Uterus (tissue), 2 donors: Measurements from ENCODE around the gene FXYD6.

Experiments used
- CTCF ChIP-seq, 4 experiments: fragments of 200-600 bp in 2 of 4; fragments of 450-650 bp in 2 of 4; sonication (generic) in 2 of 4; IDR thresholded peaks; one replicate each; pipeline ENCODE4 v1.5.1; 2016 to 2019; ENCODE audit warnings: antibody characterized with exemption in 4 of 4, mild to moderate bottlenecking in 2 of 4, moderate library complexity in 1 of 4
- POLR2A ChIP-seq, 2 donors: fragments of 450-650 bp; IDR thresholded peaks; one replicate each; pipeline ENCODE4 v1.6.1; 2016; ENCODE audit warnings: antibody characterized with exemption in 2 of 2, mild to moderate bottlenecking in 1 of 2, moderate library complexity in 1 of 2

GRCh38 chr11:117833401-117833891 lies 43.0 kb downstream of the FXYD6 start:
- TF ChIP-seq CTCF (IDR thresholded peaks at IDR 0.05) (no peak), POLR2A (IDR thresholded peaks at IDR 0.05) (no peak)
